HG03354 (cell line): Measurements from ENCODE around the gene MTCL1.

Source experiments
- ATAC-seq: cut with Tn5 transposase; IDR thresholded peaks from one replicate; pipeline ENCODE4 v1.9.1; 2021; ENCODE audit warnings: mild to moderate bottlenecking; ENCODE audit not compliant: unreplicated experiment, poor library complexity, severe bottlenecking

MTCL1 gene

GRCh38 chr18:8763611-8764010 is 58.3 kb downstream of the MTCL1 start:
- ATAC-seq, result no peak

GRCh38 chr18:8765783-8766463 is 60.6 kb downstream of the MTCL1 start:
- no peak for ATAC-seq

GRCh38 chr18:8766559-8767293 is 61.4 kb downstream of the MTCL1 start:
- ATAC-seq, result no peak

- no peak for ATAC-seq
These were observed 62.0 kb downstream of the MTCL1 start for GRCh38 chr18:8767340-8767739.

- ATAC-seq, result no peak
These were observed 64.2 kb downstream of the MTCL1 start for GRCh38 chr18:8769509-8770095.

GRCh38 chr18:8770657-8771056 is 65.3 kb downstream of the MTCL1 start:
- ATAC-seq, result no peak

GRCh38 chr18:8771930-8772329 is 66.6 kb downstream of the MTCL1 start:
- ATAC-seq, result no peak

- ATAC-seq, result no peak
These were observed 68.6 kb downstream of the MTCL1 start for GRCh38 chr18:8773980-8774379.

GRCh38 chr18:8776013-8776943 is 70.9 kb downstream of the MTCL1 start:
- ATAC-seq, result no peak

GRCh38 chr18:8777846-8778245 is 72.5 kb downstream of the MTCL1 start:
- ATAC-seq, result no peak

- ATAC-seq, result no peak
These were observed 73.0 kb downstream of the MTCL1 start for GRCh38 chr18:8778386-8778785.

- ATAC-seq, result no peak
These were observed 73.5 kb downstream of the MTCL1 start for GRCh38 chr18:8778824-8779223.

- no peak for ATAC-seq
These were observed 73.9 kb downstream of the MTCL1 start for GRCh38 chr18:8779251-8779650.

- no peak for ATAC-seq
These were observed 74.9 kb downstream of the MTCL1 start for GRCh38 chr18:8780227-8780626.

- no peak for ATAC-seq
These were observed 76.3 kb downstream of the MTCL1 start for GRCh38 chr18:8781671-8782070.

- ATAC-seq, result no peak
These were observed 78.1 kb downstream of the MTCL1 start for GRCh38 chr18:8783335-8783993.

GRCh38 chr18:8783994-8784530 is 78.7 kb downstream of the MTCL1 start:
- ATAC-seq, result no peak

- no peak for ATAC-seq
These were observed 79.9 kb downstream of the MTCL1 start for GRCh38 chr18:8785261-8785660.

GRCh38 chr18:8785855-8786482 is 80.6 kb downstream of the MTCL1 start:
- ATAC-seq, result no peak
